Measurements from ENCODE around the gene TRIM2. TPM values are rescaled to one million over a fixed set of nuclear protein-coding genes. Genes with fewer than 3 reads are reported as not detected.

TRIM2 gene
- total and polyA plus RNA-seq, 12 donors: 6.2 to 130 (median 47.8) TPM

GRCh38 chr4:153344131-153345011 is 140.1 kb downstream of the TRIM2 start, which contains the start of gene MND1:
Gene MND1 (plus strand): TSS chr4:153344688. CDS start chr4:153344738, 50 bp downstream.
- Histone ChIP-seq H3K27ac (no peak within 1 kb of the TSS), H3K4me3 (peak within 1 kb of the TSS; percentile 32 to 74 (median 50)), H3K9me3 (replicated peaks in 1 of 3) (no peaks in the 10 kb centered on the region), H3K36me3 (replicated peaks in 1 of 2) (peaks cover 0 to 4% of the 10 kb centered on the region in 2 donors), H3K4me1 (replicated peaks in 1 of 2) (peaks cover 0 to 13% of the 10 kb centered on the region in 2 donors), H3K27me3 (no peaks in the 10 kb centered on the region)
- TF ChIP-seq POLR2A (IDR thresholded peaks at IDR 0.05) (no peak), CTCF (IDR thresholded peaks at IDR 0.05) (peak; percentile 67 to 98 (median 76))
- peak; percentile 72 to 88 (median 83) for DNase-seq
- intact Hi-C loops (cut with DNase I): loop anchor here (2.0 to 10.0 kb wide), 3 partner anchors 90 to 233 kb away; no protein-coding TSS in a partner anchor
- WGBS, 4 donors: 1 to 3% (median 1%) methylated on average over 13 to 86 of the region's 86 CpGs

DNA sequence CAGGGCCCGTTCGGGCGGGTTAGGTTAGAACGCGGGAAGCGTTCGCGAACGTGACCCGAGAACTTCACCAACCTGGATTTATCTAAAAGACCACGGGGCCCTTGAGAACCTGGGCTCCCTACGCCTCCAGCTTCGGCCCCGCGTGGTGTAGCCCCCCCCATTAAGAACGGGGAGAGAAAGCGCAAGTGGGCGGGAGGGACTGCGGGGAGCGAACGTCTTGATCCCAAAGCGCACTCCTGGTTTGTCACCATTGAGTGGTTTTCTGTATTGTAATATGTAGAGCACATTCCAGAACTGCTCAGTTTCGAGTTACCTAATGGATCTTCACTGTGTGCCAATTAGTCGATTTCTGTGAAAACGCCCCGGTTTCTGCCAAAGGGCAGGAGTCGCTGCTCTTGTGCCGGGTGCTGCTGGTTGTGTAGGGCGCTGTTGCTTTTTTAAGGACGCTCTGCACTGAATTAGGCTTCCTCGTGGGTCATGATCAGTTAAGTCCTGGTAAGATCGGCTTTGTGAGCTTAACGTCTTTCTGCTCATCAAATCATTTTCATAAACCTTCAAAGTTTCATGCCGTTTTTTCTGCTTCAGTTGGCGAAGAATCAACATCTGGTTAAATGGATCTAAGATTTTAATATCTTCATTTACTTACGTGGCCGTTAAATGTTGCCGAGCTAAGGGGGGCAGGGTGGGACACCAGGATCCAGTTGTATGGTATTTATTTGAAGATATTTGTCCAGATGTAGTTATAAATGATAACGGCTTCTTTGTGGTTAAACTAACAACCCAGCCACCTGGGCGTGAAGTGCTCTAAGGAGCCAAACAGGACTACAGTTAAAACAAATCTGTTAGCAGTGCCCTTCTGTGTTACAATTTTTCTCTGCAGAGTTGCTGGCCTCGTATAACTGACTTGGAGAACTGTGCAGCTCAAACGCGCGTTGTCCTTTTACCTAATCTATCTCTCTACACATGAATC is 141.1 kb downstream of the TRIM2 start:
- peaks cover 0 to 2% of the 10 kb centered on the region in 2 donors for H3K36me3 ChIP-seq (replicated peaks in 1 of 2)
- 1% methylated on average over 23 to 44 of the region's 44 CpGs for WGBS, 4 donors
- H3K27ac ChIP-seq: no peak overlapping the region
- H3K9me3 ChIP-seq (replicated peaks in 1 of 3): no peaks in the 10 kb centered on the region
- peak overlapping the region; percentile 32 to 74 (median 50) for H3K4me3 ChIP-seq
- TF ChIP-seq POLR2A (IDR thresholded peaks at IDR 0.05): peak in 1 of 2 donors; percentile 14
- no peak for TF ChIP-seq CTCF (IDR thresholded peaks at IDR 0.05)
- intact Hi-C loops (cut with DNase I): loop anchor here in 1 of 2 donors (2.0 to 10.0 kb wide), 2 partner anchors 90 to 232 kb away; no protein-coding TSS in a partner anchor
- H3K27me3 ChIP-seq: no peaks in the 10 kb centered on the region
- peak; percentile 29 to 60 (median 44) for DNase-seq
- H3K4me1 ChIP-seq (replicated peaks in 1 of 2): peaks cover 0 to 13% of the 10 kb centered on the region in 2 donors

- intact Hi-C loops (cut with DNase I): loop anchor here in 1 of 2 donors (10.0 kb wide), 1 partner anchor 89 kb away; no protein-coding TSS in a partner anchor
- TF ChIP-seq CTCF (IDR thresholded peaks at IDR 0.05) (no peak), POLR2A (IDR thresholded peaks at IDR 0.05) (no peak)
- no peak for DNase-seq
- WGBS, 4 donors: 49 to 54% (median 50%) methylated on average over 2 of the region's 2 CpGs
- peaks cover 0 to 13% of the 10 kb centered on the region in 2 donors for H3K4me1 ChIP-seq (replicated peaks in 1 of 2)
- H3K36me3 ChIP-seq (replicated peaks in 1 of 2): no peaks in the 10 kb centered on the region
- H3K27ac ChIP-seq: no peak overlapping the region
- H3K27me3 ChIP-seq: no peaks in the 10 kb centered on the region
- no peak overlapping the region for H3K4me3 ChIP-seq
- H3K9me3 ChIP-seq (replicated peaks in 1 of 3): no peaks in the 10 kb centered on the region
Observed at GRCh38 chr4:153346031-153346430, 141.8 kb downstream of the TRIM2 start.

Data from adrenal gland (tissue), 12 donors.